Panc1 (cell line): Measurements from ENCODE around the gene XXYLT1. TPM values are rescaled to one million over a fixed set of nuclear protein-coding genes. Genes with fewer than 3 reads are reported as not detected.

ENCODE experiments used
- ATAC-seq: fragments of 200-7000 bp; cut with Tn5 transposase; 2 replicates; pipeline ENCODE4 v1.9.1; 2020; ENCODE audit warnings: mild to moderate bottlenecking, moderate library complexity
- BruUV-seq: library from RNA; stranded (reverse); fragments of 400-500 nt; replicated peaks from 2 replicates; lab custom pipeline; 2021; lab: Mats Ljungman, UMichigan
- CTCF ChIA-PET: fragments of 300-600 bp; sonication (Branson Sonifier 250); formaldehyde crosslinking; loops from one replicate; lab custom pipeline; 2022; ENCODE audit warnings: antibody characterized with exemption; lab: Charles Lee
- POLR2A ChIA-PET: fragments of 300-600 bp; sonication (Branson Sonifier 250); formaldehyde crosslinking; loops from one replicate; lab custom pipeline; 2022; ENCODE audit warnings: antibody characterized with exemption; lab: Charles Lee
- DNase-seq: peaks from one replicate; pipeline ENCODE4 v3.0.0-alpha.2; 2010; ENCODE audit warnings: low read depth, low spot score
- H3K27ac ChIP-seq: 2 replicates; pipeline ENCODE4 v1.5.1; 2011; ENCODE audit warnings: mild to moderate bottlenecking, low read length, inconsistent platforms
- H3K27me3 ChIP-seq: fragments of 200-500 bp; sonication (Bioruptor generic); 2 replicates; pipeline ENCODE4 v1.6.0; 2014; ENCODE audit warnings: low read length, inconsistent platforms; ENCODE audit not compliant: control insufficient read depth, insufficient read depth
- H3K36me3 ChIP-seq: fragments of 200-500 bp; sonication (Bioruptor generic); 2 replicates; pipeline ENCODE4 v1.5.1; 2014; ENCODE audit warnings: inconsistent platforms, mild to moderate bottlenecking, low read length, moderate library complexity; ENCODE audit not compliant: control insufficient read depth, insufficient read depth
- H3K4me1 ChIP-seq: 2 replicates; pipeline ENCODE4 v1.5.1; 2011; ENCODE audit warnings: inconsistent platforms, mild to moderate bottlenecking, low read length, moderate library complexity; ENCODE audit not compliant: control insufficient read depth, insufficient read depth
- H3K4me3 ChIP-seq, 2 experiments: 2 replicates each; pipeline ENCODE4 v1.5.1; 2011 to 2012; ENCODE audit warnings: low read depth in 2 of 2, low read length in 2 of 2, mild to moderate bottlenecking in 2 of 2, inconsistent platforms in 1 of 2, moderate library complexity in 1 of 2
- H3K9me3 ChIP-seq: fragments of 200-500 bp; sonication (Bioruptor generic); 2 replicates; pipeline ENCODE4 v1.5.1; 2014; ENCODE audit warnings: low read depth, mild to moderate bottlenecking, inconsistent platforms, low read length, moderate library complexity; ENCODE audit not compliant: control insufficient read depth, insufficient read depth
- POLR2AphosphoS5 ChIP-seq: IDR thresholded peaks from 2 replicates; pipeline ENCODE4 v1.6.1; 2012; ENCODE audit warnings: mild to moderate bottlenecking, low read depth, low read length, moderate library complexity
- SIN3A ChIP-seq: IDR thresholded peaks from 2 replicates; pipeline ENCODE4 v1.6.1; 2012; ENCODE audit warnings: low read depth, mild to moderate bottlenecking, low read length, moderate library complexity, borderline replicate concordance; ENCODE audit not compliant: insufficient read depth
- TCF7L2 ChIP-seq: IDR thresholded peaks from 2 replicates; pipeline ENCODE4 v1.6.1; 2011; ENCODE audit warnings: mild to moderate bottlenecking, low read depth, low read length, inconsistent platforms
- in situ Hi-C: cut with HindIII; loops from 2 replicates; pipeline ENCODE4 v1.10.0; 2016; ENCODE audit warnings: low sequenced_read_pairs, low pct_unique_long_range_greater_than_20kb
- intact Hi-C: fragments of 100-400 bp; cut with micrococcal nuclease; formaldehyde crosslinking; loops from one replicate; pipeline ENCODE4 v1.10.0; 2022; ENCODE audit not compliant: unreplicated experiment
- total RNA-seq: library from RNA; stranded (reverse); gene quantifications from one replicate; pipeline ENCODE4 v1.2.1, GENCODE V29; 2021; ENCODE audit not compliant: unreplicated experiment
- TF ChIP-seq, protein P1 (sequence below), 2 experiments: IDR thresholded peaks; 2 replicates each; pipeline ENCODE4 v1.6.1; 2011 to 2012; ENCODE audit warnings: low read depth in 2 of 2, control low read depth in 1 of 2, low read length in 1 of 2, mild to moderate bottlenecking in 1 of 2, moderate library complexity in 1 of 2; ENCODE audit not compliant: insufficient read depth in 1 of 2
- TF ChIP-seq, protein P2 (sequence below): fragments of 450-650 bp; IDR thresholded peaks from 2 replicates; pipeline ENCODE4 v1.5.1; 2017; ENCODE audit warnings: mild to moderate bottlenecking

Gene XXYLT1
- total RNA-seq, 1 experiment from 2014 or later = 26.0 TPM

DNA sequence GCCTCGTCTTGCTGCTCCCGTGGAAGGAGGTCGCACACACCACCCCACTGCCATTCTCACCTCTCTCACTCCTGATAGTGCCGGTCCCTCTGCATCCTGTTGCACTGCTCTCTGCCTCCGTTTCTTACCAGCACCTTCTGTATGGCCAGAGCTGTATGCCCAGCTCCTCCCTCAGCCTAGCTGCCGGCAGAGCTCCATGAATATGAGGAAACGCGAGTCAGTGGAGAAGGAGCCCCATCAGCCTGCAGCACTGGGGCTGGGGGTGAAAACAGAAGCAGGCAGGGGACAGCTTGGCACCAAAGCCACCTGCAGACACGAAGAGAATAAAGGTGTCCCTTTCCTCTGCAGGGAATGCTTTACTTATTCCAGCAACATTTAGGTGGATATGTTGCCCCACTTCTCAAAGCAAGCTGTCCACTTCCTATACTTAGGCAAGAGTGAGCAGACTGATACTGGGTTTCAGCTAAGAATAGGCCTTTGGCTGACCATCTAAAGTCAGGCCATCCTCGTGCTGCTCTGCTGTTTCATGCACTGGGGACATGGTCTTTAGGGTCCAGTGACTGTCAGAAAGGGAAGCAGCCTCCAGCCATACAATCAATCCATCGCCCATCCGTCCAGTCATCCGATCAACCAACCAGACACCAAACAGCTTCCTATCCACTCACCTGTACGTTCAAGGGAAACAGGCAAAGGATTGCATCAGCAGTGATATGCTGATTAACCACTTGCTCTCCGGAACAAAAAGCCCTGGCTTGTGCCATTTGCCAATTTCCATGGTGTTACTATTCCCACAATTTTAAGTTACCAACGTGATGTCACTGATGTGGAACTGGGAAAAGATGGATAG, 222.7 kb downstream of the XXYLT1 start:
- in situ Hi-C loops = no loop called here
- CTCF ChIA-PET = no interaction called here
- POLR2A ChIA-PET = no interaction called here

DNA sequence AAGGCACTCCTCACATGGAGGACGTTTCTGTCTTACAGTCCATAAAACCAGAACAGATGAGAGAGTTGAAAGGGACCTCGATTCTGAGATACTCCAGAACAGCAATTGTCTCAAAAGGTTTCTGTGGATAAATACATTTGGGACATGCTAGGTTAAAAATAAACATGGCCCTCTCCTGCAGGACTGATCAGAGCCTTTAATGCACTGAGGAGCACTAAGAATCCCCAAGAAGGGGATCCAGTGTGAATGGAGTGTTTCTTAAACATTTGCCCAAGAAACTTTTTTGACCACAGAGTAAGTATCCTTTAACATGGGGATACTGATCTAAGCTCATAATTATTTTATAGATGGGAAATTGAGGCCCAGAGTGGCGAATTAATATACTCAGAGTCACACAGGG, 223.4 kb downstream of the XXYLT1 start:
- Histone ChIP-seq H3K27me3 (no peaks in the 10 kb centered on the region), H3K4me1 (peaks cover 3% of the 10 kb centered on the region; the same call in 1 of the 2 replicates), H3K27ac (no peak overlapping the region), H3K36me3 (no peaks in the 10 kb centered on the region), H3K9me3 (no peaks in the 10 kb centered on the region), H3K4me3 (no peak overlapping the region)
- CTCF ChIA-PET = no interaction called here
- TF ChIP-seq POLR2AphosphoS5 (no peak), TCF7L2 (no peak), SIN3A (no peak)
- TF ChIP-seq, protein P1, sequence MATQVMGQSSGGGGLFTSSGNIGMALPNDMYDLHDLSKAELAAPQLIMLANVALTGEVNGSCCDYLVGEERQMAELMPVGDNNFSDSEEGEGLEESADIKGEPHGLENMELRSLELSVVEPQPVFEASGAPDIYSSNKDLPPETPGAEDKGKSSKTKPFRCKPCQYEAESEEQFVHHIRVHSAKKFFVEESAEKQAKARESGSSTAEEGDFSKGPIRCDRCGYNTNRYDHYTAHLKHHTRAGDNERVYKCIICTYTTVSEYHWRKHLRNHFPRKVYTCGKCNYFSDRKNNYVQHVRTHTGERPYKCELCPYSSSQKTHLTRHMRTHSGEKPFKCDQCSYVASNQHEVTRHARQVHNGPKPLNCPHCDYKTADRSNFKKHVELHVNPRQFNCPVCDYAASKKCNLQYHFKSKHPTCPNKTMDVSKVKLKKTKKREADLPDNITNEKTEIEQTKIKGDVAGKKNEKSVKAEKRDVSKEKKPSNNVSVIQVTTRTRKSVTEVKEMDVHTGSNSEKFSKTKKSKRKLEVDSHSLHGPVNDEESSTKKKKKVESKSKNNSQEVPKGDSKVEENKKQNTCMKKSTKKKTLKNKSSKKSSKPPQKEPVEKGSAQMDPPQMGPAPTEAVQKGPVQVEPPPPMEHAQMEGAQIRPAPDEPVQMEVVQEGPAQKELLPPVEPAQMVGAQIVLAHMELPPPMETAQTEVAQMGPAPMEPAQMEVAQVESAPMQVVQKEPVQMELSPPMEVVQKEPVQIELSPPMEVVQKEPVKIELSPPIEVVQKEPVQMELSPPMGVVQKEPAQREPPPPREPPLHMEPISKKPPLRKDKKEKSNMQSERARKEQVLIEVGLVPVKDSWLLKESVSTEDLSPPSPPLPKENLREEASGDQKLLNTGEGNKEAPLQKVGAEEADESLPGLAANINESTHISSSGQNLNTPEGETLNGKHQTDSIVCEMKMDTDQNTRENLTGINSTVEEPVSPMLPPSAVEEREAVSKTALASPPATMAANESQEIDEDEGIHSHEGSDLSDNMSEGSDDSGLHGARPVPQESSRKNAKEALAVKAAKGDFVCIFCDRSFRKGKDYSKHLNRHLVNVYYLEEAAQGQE (IDR thresholded peaks at IDR 0.05; ENCODE audit: insufficient read depth in 1 of 2, low read depth in 2 of 2, low read length in 1 of 2) = no peak
- TF ChIP-seq, protein P2, sequence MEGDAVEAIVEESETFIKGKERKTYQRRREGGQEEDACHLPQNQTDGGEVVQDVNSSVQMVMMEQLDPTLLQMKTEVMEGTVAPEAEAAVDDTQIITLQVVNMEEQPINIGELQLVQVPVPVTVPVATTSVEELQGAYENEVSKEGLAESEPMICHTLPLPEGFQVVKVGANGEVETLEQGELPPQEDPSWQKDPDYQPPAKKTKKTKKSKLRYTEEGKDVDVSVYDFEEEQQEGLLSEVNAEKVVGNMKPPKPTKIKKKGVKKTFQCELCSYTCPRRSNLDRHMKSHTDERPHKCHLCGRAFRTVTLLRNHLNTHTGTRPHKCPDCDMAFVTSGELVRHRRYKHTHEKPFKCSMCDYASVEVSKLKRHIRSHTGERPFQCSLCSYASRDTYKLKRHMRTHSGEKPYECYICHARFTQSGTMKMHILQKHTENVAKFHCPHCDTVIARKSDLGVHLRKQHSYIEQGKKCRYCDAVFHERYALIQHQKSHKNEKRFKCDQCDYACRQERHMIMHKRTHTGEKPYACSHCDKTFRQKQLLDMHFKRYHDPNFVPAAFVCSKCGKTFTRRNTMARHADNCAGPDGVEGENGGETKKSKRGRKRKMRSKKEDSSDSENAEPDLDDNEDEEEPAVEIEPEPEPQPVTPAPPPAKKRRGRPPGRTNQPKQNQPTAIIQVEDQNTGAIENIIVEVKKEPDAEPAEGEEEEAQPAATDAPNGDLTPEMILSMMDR = no peak
- POLR2A ChIA-PET = interaction anchor here (0.6 kb wide), 1 partner anchor 139 kb away, joined by 6 read pairs; no protein-coding TSS in a partner anchor
- intact Hi-C loops (no loop called here), in situ Hi-C loops (no loop called here)
- no TSS peak for BruUV-seq
- ATAC-seq (no peak), DNase-seq (no peak)

More for the DNA sequence above, 222.7 kb downstream of the XXYLT1 start:
- DNase-seq = no peak
- intact Hi-C loops = no loop called here
- no peaks in the 10 kb centered on the region for H3K27me3 ChIP-seq
- no peak for TF ChIP-seq POLR2AphosphoS5
- TF ChIP-seq SIN3A = no peak
- TF ChIP-seq, protein P2 = no peak
- TF ChIP-seq, protein P1 (IDR thresholded peaks at IDR 0.05; ENCODE audit: insufficient read depth in 1 of 2, low read depth in 2 of 2, low read length in 1 of 2) = no peak
- no peak for TF ChIP-seq TCF7L2
- BruUV-seq = no TSS peak
- no peaks in the 10 kb centered on the region for H3K36me3 ChIP-seq
- peak overlapping the region; percentile 8; the same call in 1 of the 2 replicates for H3K27ac ChIP-seq
- no peak overlapping the region for H3K4me3 ChIP-seq
- ATAC-seq = peak; percentile 19; the same call in 1 of the 2 replicates
- no peaks in the 10 kb centered on the region for H3K9me3 ChIP-seq
- 0 out of 2 replicates have a peak, but pooled peaks cover 3% of the 10 kb centered on the region for H3K4me1 ChIP-seq
